Stimulated activated CD8-positive, alpha-beta memory T cell treated with anti-CD3 and anti-CD28 coated beads, Interleukin-2, amount 100 ng/mL, for 1 hour (primary cell): ENCODE measurements around the gene CCDC182.

Source experiments
- DNase-seq, 2 donors: peaks; one replicate each; pipeline ENCODE4 v3.0.0-alpha.2; 2020; ENCODE audit warnings: low read depth in 2 of 2

CCDC182 gene

DNA sequence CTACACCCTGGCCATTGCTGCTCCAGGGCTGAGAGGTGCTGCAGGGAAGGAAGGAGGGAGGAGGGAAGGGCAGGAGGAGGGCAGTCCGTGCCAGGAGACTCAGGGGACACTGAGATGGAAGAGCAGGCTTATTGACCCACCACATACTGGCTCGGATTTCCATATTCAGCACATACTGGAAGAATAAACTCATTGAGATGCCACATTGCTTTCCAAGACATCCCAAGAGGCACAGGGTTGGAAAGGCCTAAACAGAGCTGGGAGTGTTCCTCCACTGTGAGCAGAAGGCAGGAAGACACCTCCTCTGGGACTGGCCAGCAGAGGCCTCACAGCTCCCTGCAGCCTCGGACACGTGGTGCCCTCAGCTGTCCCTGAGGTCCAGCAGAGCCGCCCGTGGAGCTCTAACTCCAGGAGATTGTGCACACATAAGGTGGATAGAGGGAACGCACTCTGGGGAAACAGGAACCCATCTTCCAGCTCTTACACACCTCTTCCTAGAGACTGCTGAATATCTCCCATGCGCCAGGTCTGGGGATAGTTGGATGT, 17.4 kb downstream of the CCDC182 start:
- DNase-seq: no peak

DNA sequence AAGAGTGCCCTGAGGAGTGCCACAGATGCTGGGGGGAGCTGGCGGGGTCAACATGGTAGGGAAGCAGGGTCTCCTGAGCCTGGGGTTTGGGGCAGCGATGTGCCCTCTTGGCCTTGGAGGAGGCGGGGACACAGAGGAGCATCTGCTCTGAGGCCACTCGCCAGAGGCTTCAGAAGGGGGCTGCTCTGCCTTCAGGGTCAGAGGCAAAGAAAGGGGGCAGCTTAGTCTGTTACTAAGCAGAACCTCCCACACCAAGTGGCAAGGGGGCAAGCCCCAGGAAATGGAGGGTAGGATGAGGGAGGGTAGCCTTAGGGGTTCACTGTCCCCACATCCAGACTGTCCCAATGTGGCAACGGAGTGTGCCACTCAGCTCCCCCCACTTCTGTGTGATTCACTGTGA, 18.3 kb downstream of the CCDC182 start:
- DNase-seq: no peak

DNA sequence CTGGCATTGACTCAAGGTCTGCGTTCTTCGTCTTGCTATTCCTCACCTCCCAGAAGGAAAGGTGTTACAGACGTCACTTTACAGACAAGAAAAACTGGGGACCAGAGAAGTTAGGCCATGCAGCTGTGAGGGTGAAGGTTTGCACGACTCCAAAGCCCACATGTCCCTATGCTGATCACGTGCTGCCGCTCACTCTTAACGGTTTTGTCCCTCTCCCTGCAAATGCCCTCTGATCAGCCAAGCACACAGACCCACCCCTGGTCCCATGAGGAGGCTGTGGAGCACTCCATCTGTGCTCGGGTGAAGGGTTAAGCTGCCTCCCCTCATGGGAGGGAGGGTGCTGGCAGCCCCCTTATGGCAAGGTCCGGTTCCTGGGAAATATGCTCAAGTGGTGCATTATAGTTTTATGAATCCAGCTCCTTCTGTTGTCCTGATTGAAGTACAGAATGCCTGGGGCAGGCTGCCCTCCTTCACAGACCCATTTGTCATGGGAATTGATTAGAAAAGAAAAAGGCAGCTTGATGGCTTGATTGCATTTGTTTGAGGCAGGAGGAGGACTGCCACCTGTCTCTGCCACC, 18.8 kb downstream of the CCDC182 start:
- DNase-seq: no peak

DNA sequence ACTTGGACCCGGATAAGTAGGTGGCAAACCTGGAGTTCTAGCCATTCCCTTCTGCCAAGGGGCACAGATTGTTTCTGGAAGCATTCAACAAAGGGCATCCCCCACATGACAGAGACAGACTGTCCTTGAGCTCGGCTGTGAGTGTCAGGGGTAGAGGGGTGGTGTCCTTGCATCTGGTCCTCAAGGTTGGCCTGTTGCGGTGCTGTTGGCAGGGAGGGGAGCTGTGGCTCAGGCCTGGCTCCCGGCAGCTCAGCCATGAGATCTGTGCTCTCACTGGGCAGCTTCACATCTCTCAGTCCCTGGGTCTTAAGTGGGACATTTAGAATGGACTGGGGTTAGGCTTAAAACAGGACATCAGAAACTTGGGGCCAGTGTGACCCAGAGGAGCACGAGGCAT, 20.4 kb downstream of the CCDC182 start:
- DNase-seq: no peak

DNA sequence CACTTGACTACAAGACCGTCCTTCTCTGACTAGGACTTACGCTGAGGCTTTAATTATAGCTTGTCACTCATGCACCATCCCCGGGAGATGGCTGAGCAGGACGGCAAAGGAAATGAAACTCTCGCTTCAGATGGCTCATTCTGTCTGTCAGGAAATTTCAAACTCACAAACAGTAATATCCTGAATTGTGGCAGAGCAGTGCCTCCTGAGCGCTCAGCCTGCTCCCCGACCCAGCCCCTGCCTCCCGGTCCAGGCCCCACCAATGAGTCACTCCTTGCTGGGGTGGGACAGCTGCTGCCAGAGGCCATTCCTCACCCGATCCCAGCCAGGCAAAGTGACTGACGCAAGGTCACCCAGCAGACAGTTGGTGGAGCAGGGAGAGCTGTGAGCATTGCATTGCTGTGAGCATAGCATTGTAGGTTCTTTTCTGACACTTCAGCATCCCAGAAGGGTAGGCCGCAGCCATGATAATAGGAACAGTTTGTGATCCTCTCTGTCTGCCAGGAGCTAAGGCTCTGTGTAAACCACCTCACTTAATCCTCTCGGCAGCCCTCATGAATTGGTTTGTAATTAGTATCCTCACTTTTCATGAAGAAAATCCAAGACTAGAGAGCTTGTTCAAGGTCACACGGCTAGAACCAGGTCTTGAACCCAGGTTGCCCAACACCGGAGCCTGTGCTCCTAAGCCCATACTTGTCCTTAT, 20.9 kb downstream of the CCDC182 start:
- DNase-seq: no peak

DNA sequence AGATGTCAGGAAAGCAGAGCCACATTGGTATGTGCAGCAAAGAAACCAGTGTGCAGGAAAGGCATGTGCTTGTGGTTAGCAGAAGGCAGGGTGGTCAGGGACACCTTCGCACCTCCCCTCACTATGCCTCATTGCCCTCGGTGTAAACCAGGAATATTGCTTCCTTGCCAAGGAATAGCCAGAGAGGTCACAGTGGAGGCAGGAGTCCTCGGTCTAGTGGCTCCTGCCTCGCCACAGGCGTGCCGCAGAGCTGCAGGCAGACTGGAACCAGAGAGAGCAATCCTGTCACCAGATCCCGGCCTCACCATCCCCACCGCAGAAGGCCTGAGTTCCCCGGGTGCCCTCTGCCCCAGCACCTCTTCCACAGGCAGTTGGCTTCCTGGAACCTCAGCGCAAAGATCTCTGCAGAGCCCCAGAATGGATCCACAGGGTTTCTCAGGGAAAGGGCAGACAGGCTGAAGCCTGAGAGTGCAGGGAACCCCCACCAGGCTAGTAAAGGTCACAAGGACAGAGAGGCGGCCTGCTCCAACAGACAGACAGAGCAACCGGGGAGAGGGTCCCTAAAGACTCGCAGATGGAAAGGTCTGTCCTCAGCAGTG, 21.6 kb downstream of the CCDC182 start:
- DNase-seq: no peak

DNA sequence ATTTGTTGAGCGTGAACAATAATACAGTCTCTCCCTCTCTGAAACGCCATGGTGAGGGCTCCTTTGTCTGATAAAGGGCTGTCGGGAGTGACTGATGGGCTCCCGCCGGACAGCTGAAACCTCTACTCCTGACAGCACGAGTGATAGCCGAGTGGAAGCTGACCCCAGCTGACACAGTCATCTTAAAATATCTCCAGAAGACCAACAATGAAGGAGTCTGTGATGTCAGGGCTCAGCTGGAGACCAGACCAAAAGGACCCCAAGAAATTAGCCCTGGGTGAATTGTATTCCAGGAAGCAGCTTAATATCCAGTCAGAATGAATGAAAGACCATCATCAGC, 22.4 kb downstream of the CCDC182 start:
- DNase-seq: no peak

DNA sequence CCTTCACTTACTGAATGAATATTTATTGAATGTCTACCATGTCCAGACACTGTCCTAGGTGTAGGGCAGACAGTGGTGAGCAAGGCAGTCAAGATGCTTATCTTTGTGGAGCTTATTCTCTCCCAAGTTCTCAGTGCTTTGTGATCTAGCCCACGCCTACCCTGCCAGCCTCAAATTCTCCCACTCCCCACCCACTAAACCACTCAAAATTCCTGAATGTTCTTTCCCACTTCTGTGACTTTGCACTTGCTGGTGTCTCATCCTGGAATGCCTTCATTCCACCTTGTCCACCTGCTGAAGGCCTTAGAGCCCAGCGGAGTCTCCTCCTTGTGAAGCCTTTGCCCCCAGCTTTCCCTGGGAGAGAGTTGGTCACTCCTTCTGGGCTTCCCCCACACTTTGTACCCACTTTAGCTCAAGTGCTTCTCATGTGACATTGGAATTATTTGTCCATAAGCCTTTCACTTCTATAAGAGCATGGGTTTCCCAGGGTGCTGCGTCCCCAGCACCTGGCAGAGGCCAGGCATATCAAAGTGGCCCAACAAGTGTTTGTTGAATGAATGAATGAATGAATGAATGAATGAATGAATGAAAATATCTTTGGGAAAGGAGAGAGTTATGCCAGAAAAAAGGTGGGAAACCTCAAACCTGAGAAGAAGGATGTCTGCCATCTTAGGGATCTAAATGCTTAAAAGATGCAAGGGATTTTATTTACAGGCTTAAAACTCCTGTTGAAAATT, 23.0 kb downstream of the CCDC182 start:
- no peak for DNase-seq

DNA sequence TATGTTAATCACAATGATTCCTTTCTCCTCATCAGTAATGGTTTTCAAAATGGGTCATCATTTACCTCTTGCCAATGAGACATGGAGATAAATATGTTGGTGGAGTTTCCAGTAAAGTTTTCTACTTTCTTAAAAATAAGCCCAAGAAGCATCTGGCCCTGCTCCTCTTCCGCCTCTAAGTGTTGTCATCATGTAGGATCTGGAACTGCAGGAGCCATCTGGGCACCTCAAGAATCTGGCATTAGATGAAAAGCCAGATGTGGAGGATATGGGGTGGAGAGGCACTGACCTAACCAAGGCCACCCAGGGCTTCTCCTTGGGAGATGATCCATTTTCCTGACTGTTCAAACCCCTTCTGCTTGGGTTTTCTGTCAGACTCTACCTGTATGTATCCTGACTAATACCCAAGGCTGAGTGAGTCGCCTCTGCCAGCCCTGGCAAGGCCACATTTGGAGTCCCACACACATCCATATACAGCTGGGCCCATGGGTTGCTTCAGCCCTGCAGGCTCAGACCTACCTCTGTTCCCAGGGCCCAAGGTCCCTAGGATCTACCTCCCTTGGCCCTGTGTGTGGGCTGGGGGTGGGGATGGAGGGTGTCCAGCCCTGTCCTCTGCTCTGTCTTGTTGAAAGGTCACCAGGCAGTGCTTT, 24.6 kb downstream of the CCDC182 start:
- DNase-seq: no peak

DNA sequence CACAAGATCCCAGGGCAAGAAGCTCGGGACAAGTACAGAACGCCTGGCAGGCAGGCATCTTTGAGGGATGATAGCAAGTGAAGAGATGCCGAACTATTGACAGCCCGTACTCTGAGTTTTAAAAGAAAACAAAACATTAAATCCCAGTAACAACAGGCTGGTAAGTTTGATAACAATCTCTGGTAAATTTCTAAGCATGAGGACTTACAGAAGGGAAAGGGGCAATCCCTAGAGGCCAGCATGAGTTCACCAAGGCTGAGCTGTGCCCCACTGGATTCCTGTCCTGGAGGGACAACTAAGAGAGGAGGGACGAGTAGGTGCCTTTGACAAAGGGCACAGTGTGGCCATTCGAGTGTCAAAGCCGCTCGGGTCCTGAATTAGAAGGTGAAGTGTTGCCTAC, 26.2 kb downstream of the CCDC182 start:
- no peak for DNase-seq

DNA sequence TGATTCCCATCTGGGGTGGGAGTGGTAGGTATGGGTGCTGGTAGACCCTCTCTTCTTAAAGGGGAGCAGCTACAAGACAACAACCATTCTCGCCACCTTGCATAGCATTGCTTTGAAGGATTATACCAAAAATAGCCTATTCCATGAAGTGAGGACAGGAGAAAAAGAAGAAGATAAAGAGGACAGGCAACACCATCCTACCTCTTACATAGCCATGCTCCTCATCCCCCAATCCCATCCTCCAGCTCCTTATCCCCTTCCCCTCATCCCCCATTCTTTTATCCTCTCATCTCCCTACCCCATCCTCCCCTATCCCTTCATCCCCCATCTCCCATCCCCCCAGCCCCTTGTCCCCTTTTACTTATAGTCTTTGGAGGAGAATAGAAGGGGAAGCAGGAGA, 29.1 kb downstream of the CCDC182 start:
- no peak for DNase-seq

DNA sequence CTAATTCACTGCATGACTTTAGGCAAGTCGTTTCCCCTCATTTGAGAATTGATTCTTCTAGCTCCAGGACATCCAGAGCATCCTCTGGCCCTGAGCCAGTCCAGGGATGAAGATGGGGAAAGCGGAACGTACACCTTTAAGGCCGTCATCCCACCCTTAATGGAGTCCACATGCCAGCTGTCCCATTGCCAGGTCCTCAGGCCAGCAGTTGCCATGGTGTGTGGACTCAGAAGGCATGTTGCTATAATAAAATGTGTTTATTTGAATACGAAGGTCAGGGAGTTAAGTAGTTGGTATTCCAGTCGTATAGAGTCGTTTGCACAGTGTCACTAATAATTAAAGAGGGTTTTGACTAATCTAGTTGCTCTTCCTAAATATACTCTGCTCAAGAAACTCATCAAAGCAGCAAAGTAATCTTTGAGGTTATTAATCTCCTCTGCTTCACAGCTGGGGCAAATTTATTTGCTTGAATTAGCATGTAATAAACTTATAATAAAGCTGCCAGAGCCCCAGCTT, 30.4 kb downstream of the CCDC182 start:
- DNase-seq: no peak

DNA sequence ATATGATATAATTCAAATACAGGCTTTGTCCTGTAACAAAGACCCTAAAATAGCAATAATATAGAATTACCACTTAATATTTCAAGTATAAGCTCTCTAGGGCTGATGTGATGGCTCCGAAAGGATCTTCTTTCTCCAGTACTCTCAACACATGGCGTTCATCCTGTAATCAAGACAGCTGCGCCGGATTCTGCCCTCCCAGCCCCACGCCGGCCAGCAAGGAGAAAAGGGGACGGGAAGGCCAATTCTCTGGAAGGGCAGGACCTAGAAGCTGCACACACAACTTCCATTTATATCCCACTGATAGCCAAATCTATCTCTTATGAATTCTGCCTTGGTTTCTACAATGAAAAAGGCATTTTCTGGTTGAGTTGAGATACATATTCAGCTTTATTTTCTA, 32.0 kb downstream of the CCDC182 start:
- no peak for DNase-seq

DNA sequence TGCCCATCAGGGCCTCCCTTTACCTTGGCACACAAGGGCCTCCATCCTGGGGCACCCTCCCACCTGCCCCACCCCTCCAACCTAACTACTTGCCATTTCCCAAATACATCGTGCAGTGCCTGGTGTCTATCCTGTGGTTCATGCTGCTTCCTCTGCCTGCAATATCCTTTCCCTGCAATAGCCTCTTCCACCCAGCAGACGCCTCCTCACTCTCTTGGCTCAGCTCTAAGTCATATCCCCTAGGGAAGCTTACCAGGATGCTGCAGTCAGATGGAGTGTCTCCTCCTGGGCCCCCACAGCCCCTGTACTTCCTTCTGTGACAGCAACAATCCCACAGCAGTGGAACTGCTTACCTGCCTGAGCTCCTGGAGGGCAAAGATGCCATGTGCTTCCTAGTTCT, 36.7 kb downstream of the CCDC182 start:
- DNase-seq: no peak

DNA sequence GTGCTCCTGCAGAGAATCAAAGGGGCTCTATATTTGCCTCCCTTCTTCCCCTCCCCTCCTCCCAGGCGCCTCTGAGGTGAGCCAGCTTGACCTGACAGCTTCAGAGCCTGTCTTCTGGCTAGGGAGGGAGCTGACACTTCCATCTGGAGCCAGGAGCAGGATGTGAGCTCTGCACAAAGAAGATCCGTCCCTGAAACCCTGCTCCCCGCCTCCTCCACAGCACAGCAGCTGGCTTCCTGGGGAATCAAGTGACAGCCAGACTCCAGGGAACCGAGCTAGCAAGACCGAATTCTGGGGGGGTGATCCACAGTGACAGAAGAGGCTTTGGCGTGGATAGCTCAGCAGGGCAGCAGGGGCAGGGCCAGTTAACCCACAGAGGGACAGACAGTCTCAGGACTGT, 37.2 kb downstream of the CCDC182 start:
- DNase-seq: no peak

DNA sequence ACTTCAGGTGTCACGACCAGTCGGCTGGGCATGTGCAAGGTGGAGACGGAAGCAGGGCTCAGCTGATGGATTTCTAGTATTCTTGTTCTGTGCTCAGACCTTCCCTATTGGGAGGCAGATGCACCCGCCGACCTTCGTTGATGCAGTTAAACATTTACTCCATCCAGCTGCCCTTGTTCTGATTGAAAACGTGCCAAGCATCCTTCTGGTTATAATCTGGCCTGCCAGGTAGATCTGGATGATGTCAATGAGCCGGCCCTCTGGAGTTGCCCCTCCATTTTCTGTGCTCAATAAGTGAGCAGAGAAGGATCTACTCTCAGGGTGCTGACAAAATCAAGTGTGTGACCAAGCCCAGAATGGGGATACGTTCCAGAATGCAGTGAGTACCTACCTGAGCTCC, 38.3 kb downstream of the CCDC182 start:
- DNase-seq: no peak

DNA sequence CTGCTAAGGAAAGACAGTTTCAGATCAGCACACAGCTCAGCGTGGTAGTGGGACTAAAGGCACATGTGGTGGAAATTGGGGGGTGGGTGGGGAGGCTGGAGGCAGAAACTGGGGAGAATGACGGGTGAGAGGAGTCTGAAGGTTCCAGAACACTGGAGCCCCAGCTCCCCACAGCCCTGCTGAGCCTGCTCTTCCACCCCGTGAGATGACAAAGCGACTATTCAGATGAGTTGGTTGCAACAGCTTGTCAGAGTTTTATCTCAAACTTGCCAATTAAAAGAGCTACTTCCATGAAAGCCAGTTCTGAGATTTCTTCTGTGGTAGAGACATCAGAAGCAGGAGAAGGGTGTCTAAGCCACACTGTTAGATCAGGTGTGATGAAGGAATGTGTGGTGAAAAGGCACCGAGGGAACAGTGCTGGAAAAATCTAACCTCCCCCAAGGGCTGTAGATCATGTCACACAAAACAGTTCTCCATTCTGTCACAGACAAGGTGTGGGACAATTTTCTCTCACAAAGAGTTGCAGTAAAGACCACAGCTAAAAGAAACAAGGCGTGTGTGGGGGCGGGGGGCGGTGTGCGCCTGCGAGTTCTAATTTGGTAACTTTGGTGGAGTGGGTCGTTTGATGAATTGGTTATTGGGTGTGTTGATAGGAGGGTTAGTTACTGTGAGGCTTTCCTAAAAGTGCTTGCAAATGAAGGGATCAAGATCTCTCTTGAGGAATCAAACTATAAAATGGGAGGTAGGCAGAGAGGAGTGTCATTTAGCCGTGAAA, 39.0 kb downstream of the CCDC182 start:
- DNase-seq: no peak

DNA sequence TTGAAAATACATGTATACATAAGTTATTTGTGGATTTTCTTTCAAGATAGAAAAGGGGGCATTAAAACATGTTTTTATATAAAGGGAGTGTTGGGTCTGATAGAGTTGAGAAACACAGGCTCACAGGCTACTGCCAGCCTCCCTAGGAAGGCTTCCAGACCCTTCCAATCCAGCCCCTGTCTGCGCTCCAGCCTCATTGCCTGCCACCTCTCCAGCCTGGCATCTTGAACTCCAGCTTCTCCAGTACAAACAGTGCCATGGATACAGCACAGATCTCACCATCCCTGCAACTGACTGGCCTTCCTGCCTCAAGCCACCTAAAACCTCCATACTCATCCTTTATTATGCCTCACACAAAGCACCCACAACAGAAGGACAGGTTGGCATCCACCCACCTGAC, 40.7 kb downstream of the CCDC182 start:
- no peak for DNase-seq

DNA sequence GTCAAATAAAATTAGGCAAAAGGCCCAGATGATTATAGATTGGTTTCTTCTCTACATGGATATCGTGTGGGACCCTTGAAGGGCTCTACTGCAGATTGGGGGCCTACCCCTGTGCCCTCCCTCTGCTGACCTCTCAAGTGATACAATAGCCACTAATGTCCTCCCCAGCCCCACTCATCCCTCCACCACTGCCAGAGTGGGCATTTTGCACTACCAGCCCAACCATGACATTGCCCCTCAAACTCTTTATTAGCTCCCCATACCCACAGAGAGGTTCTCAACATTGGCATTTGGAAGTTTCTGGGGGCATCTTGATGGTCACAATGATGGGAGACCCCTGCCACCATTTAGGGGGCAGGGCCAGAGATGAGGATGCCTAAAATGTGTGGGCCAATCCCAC, 41.8 kb downstream of the CCDC182 start:
- DNase-seq: no peak

DNA sequence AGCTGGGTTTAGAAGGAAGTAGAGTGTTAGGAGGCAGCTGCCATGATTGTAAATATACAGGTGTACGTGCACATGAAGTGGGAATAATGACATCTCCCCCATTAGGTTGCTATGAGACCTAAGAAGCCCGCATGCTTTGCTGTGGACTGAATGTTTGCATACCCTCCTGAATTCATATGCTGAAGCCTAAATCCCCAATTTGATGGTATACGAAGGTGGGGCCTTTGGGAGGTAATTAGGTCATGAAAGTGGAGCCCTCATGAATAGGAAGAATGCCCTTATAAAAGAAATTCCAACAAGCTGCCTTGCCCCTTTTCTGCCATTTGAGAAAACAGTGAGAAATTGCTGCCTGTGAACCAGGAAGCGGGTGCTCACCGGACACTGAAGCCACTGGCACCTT, 44.0 kb downstream of the CCDC182 start:
- DNase-seq: no peak

DNA sequence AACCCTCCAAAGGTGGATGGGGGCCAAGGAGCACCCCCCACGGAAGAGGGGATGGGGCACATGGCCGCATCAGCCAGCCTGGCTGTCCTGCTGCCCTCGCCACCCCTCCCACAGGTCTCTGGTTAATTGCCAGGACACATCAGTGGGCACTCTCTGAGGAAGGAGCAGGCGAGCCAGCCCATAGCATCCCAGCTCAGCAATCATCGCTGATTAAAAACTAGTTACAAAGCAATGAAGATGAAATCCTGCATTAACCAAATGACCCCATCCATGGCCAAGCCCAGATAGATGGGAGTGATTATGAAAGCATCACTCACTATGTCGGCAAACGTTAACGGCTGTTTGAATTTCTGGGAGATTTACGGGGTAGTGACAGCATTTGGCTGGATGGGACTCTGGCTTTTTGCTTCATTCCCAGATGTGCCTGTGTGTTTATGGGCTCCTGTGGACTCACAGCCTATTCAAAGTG, 45.3 kb downstream of the CCDC182 start:
- DNase-seq: no peak
